GM12878 (cell line): Measurements from ENCODE around the gene ARHGEF7. TPM values are rescaled to one million over a fixed set of nuclear protein-coding genes. Genes with fewer than 3 reads are reported as not detected.

Source experiments
- ATAC-seq: fragments of 200-7000 bp; cut with Tn5 transposase; 3 replicates; pipeline ENCODE4 v1.9.1; 2020; ENCODE audit warnings: mild to moderate bottlenecking, moderate library complexity
- BruUV-seq: library from RNA; stranded (reverse); fragments of 400-500 nt; replicated peaks from 2 replicates; lab custom pipeline; 2021; lab: Mats Ljungman, UMichigan
- CTCF ChIA-PET: fragments of 300-600 bp; sonication (Branson Sonifier 250); formaldehyde crosslinking; extraction: SDS; loops from one replicate; lab custom pipeline; 2021; ENCODE audit warnings: inconsistent platforms; lab: Yijun Ruan, JAX
- POLR2A ChIA-PET: fragments of 350-600 bp; formaldehyde crosslinking; extraction: SDS; loops from one replicate; lab custom pipeline; 2021; ENCODE audit warnings: inconsistent platforms; lab: Charles Lee
- RAD21 ChIA-PET: fragments of 300-600 bp; sonication (Branson Sonifier 250); formaldehyde crosslinking; loops from one replicate; lab custom pipeline; 2023; ENCODE audit warnings: antibody characterized with exemption; ENCODE audit not compliant: unreplicated experiment; lab: Charles Lee
- SMC1A ChIA-PET: fragments of 300-600 bp; sonication (Branson Sonifier 250); formaldehyde crosslinking; loops from one replicate; lab custom pipeline; 2023; ENCODE audit not compliant: unreplicated experiment, uncharacterized antibody; lab: Charles Lee
- DNase-seq: peaks from one replicate; pipeline ENCODE4 v3.0.0-alpha.2; 2011; ENCODE audit warnings: low read depth, low spot score
- FAIRE-seq: peaks from 3 replicates; lab custom pipeline; 2011; peaks lifted over from hg19 to GRCh38; lab: Jason Lieb, UNC
- H2AFZ ChIP-seq: 2 replicates; pipeline ENCODE4 v1.6.0; 2011; ENCODE audit warnings: low read depth, low read length, control low read depth; ENCODE audit not compliant: control insufficient read depth
- H3K27ac ChIP-seq: 2 replicates; pipeline ENCODE4 v1.5.1; 2011; ENCODE audit warnings: control low read depth; ENCODE audit not compliant: control insufficient read depth, insufficient read depth
- H3K27me3 ChIP-seq, 2 experiments: replicated peaks in 1 of 2; 2 replicates each; pipeline versions ENCODE4 v1.6.0 to v1.6.1; 2011; ENCODE audit warnings: low read length in 1 of 2; ENCODE audit not compliant: control insufficient read depth in 2 of 2, insufficient read depth in 2 of 2
- H3K36me3 ChIP-seq, 2 experiments: 2 replicates each; pipeline ENCODE4 v1.5.1; 2011; ENCODE audit warnings: low read length in 1 of 2; ENCODE audit not compliant: control insufficient read depth in 2 of 2, insufficient read depth in 2 of 2
- H3K4me1 ChIP-seq: 2 replicates; pipeline ENCODE4 v1.6.1; 2011; ENCODE audit warnings: mild to moderate bottlenecking, low read length, moderate library complexity, mixed read lengths; ENCODE audit not compliant: control insufficient read depth, insufficient read depth
- H3K4me2 ChIP-seq: 2 replicates; pipeline ENCODE4 v1.6.0; 2011; ENCODE audit warnings: control low read depth; ENCODE audit not compliant: control insufficient read depth, insufficient read depth
- H3K4me3 ChIP-seq: fragments of 200-600 bp; sonication (generic); 2 replicates; pipeline ENCODE4 v1.5.1; 2016
- H3K79me2 ChIP-seq: 2 replicates; pipeline ENCODE4 v1.6.0; 2011; ENCODE audit warnings: low read length; ENCODE audit not compliant: control insufficient read depth, insufficient read depth
- H3K9ac ChIP-seq: 2 replicates; pipeline ENCODE4 v1.8.0; 2011; ENCODE audit warnings: low read length, control low read depth, mixed read lengths; ENCODE audit not compliant: control insufficient read depth, insufficient read depth
- H3K9me3 ChIP-seq: replicated peaks from 3 replicates; pipeline ENCODE4 v1.5.1; 2011; ENCODE audit warnings: mild to moderate bottlenecking, low read length; ENCODE audit not compliant: control insufficient read depth, insufficient read depth
- H4K20me1 ChIP-seq: 2 replicates; pipeline ENCODE4 v1.6.0; 2011; ENCODE audit not compliant: control insufficient read depth, insufficient read depth
- BCL11A ChIP-seq: IDR thresholded peaks from 2 replicates; pipeline ENCODE4 v1.6.1; 2011; ENCODE audit warnings: low read depth, low read length
- IRF4 ChIP-seq: IDR thresholded peaks from 2 replicates; pipeline ENCODE4 v1.6.1; 2011; ENCODE audit warnings: low read depth, low read length
- REST ChIP-seq: IDR thresholded peaks from 2 replicates; pipeline ENCODE4 v1.6.1; 2012; ENCODE audit warnings: mild to moderate bottlenecking, low read depth, low read length
- STAT3 ChIP-seq: IDR thresholded peaks from 2 replicates; pipeline ENCODE4 v1.6.1; 2011; ENCODE audit warnings: low read depth, low read length, improper control_type of control experiment
- WGBS: methylation state at CpG from one replicate; pipeline ENCODE4 v1.1.6; 2016; ENCODE audit warnings: low lambda C conversion rate; ENCODE audit not compliant: insufficient replicate concordance, insufficient coverage; ENCODE audit errors: missing lambda C conversion rate; 5-methylcytosine and 5-hydroxymethylcytosine counted together
- in situ Hi-C: fragments of 300-500 bp; cut with MboI; formaldehyde crosslinking; loops from 9 replicates; pipeline ENCODE4 v1.14.3; 2018; ENCODE audit warnings: mixed read lengths
- intact Hi-C: fragments of 100-400 bp; cut with micrococcal nuclease; formaldehyde crosslinking; loops from one replicate; pipeline ENCODE4 v1.14.2; 2022; ENCODE audit not compliant: unreplicated experiment
- polyA plus RNA-seq, 11 experiments: library from polyadenylated mRNA; depleted of rRNA in 4 of 11; unstranded in 6 of 11; stranded (reverse) in 5 of 11; fragments of >200 nt; fragmentation: Nextera tagmentation in 4 of 11; fragmentation: Illumina TruSeq in 1 of 11; extraction: Ambion mirVana in 4 of 11; extraction: Trizol in 1 of 11; gene quantifications; 1 replicate in 1 of 11; 2 replicates in 10 of 11; pipeline versions ENCODE4 v1.2.1 to v1.2.3, GENCODE V29; 2011 to 2016; ENCODE audit warnings: inconsistent platforms in 2 of 11, missing spikeins in 2 of 11, low read depth in 1 of 11
- total RNA-seq, 4 experiments: library from RNA; depleted of rRNA in 3 of 4; stranded (reverse); fragments of >200 nt in 3 of 4; fragmentation: Illumina TruSeq in 1 of 4; extraction: Trizol in 1 of 4; gene quantifications; 2 replicates each; pipeline versions ENCODE4 v1.2.1 to v1.2.3, GENCODE V29; 2013 to 2021

Gene ARHGEF7
- total and polyA plus RNA-seq, 10 of the 15 experiments (the other 5 are each of a cell fraction or from before 2014, with no cell fraction given) = 4.7 to 65.5 (median 36.6) TPM

- TF ChIP-seq REST (no peak), STAT3 (no peak)
These were observed 40.3 kb upstream of the ARHGEF7 start (continued) for GRCh38 chr13:111074826-111075225.

- DNase-seq (no peak), ATAC-seq (no peak), FAIRE-seq (no peak)
- CTCF ChIA-PET = interaction anchor here (0.6 to 1.2 kb wide), 3 partner anchors 8 to 104 kb away, joined by 3 read pairs; no protein-coding TSS in a partner anchor
- Histone ChIP-seq H3K4me3 (no peak overlapping the region), H3K79me2 (no peaks in the 10 kb centered on the region), H3K9ac (no peak overlapping the region), H2AFZ (no peak overlapping the region), H4K20me1 (no peaks in the 10 kb centered on the region), H3K4me1 (no peaks in the 10 kb centered on the region), H3K27ac (no peak overlapping the region), H3K36me3 (no peaks in the 10 kb centered on the region), H3K27me3 (peaks cover 0 to 1% of the 10 kb centered on the region in 2 experiments; a peak in 1 of 4 replicates), H3K9me3 (peaks cover 9% of the 10 kb centered on the region; the same call in 1 of the 3 replicates), H3K4me2 (no peak overlapping the region)
- no TSS peak for BruUV-seq
- 34% methylated on average over 11 of the region's 11 CpGs for WGBS
- POLR2A ChIA-PET = no interaction called here
- RAD21 ChIA-PET = no interaction called here
- intact Hi-C loops = no loop called here
- TF ChIP-seq IRF4 (no peak), BCL11A (no peak)
- SMC1A ChIA-PET = interaction anchor here (0.8 to 1.6 kb wide), 2 partner anchors 9 to 15 kb away, joined by 3 to 4 read pairs; no protein-coding TSS in a partner anchor
- in situ Hi-C loops = loop anchor here (25.0 kb wide), 1 partner anchor 1361 kb away; no protein-coding TSS in a partner anchor
These were observed 38.7 kb upstream of the ARHGEF7 start for GRCh38 chr13:111076155-111077013.
